OCI-LY3 (cell line): Measurements from ENCODE around the gene IL26.

Experiments
- H2AFZ ChIP-seq: fragments of 200-600, 300-600 bp; shearing (Covaris generic); 2 replicates; pipeline ENCODE4 v1.6.0; 2014; ENCODE audit warnings: antibody characterized with exemption, low read depth, low read length
- H3K27ac ChIP-seq: fragments of 200-600, 300-600 bp; sonication (generic); 2 replicates; pipeline ENCODE4 v1.5.1; 2014; ENCODE audit warnings: mild to moderate bottlenecking, low read length, moderate library complexity, mixed read lengths
- H3K27me3 ChIP-seq: fragments of 200-600, 300-600 bp; sonication (generic); 2 replicates; pipeline ENCODE4 v1.6.1; 2014; ENCODE audit warnings: low read depth, low read length, mixed read lengths
- H3K36me3 ChIP-seq: fragments of 200-600, 300-600 bp; sonication (generic); replicated peaks from 2 replicates; pipeline ENCODE3; 2014; ENCODE audit warnings: low read depth, low read length, mixed read lengths
- H3K4me1 ChIP-seq: fragments of 300-600, 200-600 bp; sonication (generic); 2 replicates; pipeline ENCODE4 v1.6.1; 2014; ENCODE audit warnings: low read length, mixed read lengths
- H3K4me2 ChIP-seq: fragments of 200-600, 300-600 bp; sonication (generic); 2 replicates; pipeline ENCODE4 v1.6.1; 2014; ENCODE audit warnings: low read length, mixed read lengths
- H3K4me3 ChIP-seq: fragments of 300-600, 200-600 bp; sonication (generic); 2 replicates; pipeline ENCODE4 v1.5.1; 2014; ENCODE audit warnings: antibody characterized with exemption, mild to moderate bottlenecking, low read length, moderate library complexity
- H3K79me2 ChIP-seq: fragments of 300-600, 200-600 bp; shearing (Covaris generic); 2 replicates; pipeline ENCODE4 v1.6.1; 2014; ENCODE audit warnings: mild to moderate bottlenecking, low read length, mixed read lengths
- H3K9ac ChIP-seq: fragments of 300-600, 200-600 bp; shearing (Covaris generic); 2 replicates; pipeline ENCODE4 v1.6.0; 2014; ENCODE audit warnings: mild to moderate bottlenecking, low read length, moderate library complexity
- H3K9me3 ChIP-seq: fragments of 200-600, 300-600 bp; shearing (Covaris generic); 2 replicates; pipeline ENCODE4 v1.6.1; 2014; ENCODE audit warnings: low read length, mixed read lengths; ENCODE audit not compliant: insufficient read depth
- H4K20me1 ChIP-seq: fragments of 200-600, 300-600 bp; sonication (generic); 2 replicates; pipeline ENCODE4 v1.6.1; 2016; ENCODE audit warnings: low read length, mixed read lengths; ENCODE audit not compliant: insufficient read depth
- EZH2phosphoT487 ChIP-seq: fragments of 200-600 bp; shearing (Covaris generic); IDR thresholded peaks from 2 replicates; pipeline ENCODE4 v1.6.1; 2018; ENCODE audit warnings: antibody characterized with exemption, mixed run types, low read depth
- TF ChIP-seq, protein P1 (sequence below): fragments of 200-600, 300-600 bp; sonication (generic); IDR thresholded peaks from 2 replicates; pipeline ENCODE4 v1.5.1; 2014; ENCODE audit warnings: antibody characterized with exemption, low read length, low read depth

IL26 gene

DNA sequence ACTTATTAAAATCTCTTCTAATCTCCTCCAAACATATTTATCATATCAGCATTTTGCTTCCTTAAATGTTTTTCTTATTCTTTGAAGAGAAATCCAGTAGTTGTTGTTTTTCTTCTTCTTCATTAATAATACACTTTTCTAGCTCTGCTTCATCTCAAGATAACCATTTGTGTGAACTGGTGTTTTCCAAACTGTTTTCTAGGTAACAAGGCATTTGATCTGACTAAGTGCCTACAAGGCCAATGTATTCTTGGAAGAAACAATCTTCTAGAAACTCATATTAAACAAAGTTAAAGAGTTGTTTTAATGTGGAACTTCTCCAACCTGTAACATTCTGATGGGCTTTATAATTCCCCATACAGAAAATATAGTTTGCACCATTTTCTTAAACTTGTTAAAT is 35.3 kb downstream of the IL26 start:
- Histone ChIP-seq H3K79me2 (no peaks in the 10 kb centered on the region), H3K36me3 (no peaks in the 10 kb centered on the region), H3K4me1 (no peaks in the 10 kb centered on the region), H3K4me3 (no peak overlapping the region), H3K27me3 (peaks cover 14% of the 10 kb centered on the region; the same call in 1 of the 2 replicates), H3K9me3 (no peaks in the 10 kb centered on the region), H3K4me2 (no peak overlapping the region), H2AFZ (no peak overlapping the region), H4K20me1 (no peaks in the 10 kb centered on the region), H3K9ac (no peak overlapping the region), H3K27ac (no peak overlapping the region)
- no peak for TF ChIP-seq EZH2phosphoT487
- TF ChIP-seq, protein P1, sequence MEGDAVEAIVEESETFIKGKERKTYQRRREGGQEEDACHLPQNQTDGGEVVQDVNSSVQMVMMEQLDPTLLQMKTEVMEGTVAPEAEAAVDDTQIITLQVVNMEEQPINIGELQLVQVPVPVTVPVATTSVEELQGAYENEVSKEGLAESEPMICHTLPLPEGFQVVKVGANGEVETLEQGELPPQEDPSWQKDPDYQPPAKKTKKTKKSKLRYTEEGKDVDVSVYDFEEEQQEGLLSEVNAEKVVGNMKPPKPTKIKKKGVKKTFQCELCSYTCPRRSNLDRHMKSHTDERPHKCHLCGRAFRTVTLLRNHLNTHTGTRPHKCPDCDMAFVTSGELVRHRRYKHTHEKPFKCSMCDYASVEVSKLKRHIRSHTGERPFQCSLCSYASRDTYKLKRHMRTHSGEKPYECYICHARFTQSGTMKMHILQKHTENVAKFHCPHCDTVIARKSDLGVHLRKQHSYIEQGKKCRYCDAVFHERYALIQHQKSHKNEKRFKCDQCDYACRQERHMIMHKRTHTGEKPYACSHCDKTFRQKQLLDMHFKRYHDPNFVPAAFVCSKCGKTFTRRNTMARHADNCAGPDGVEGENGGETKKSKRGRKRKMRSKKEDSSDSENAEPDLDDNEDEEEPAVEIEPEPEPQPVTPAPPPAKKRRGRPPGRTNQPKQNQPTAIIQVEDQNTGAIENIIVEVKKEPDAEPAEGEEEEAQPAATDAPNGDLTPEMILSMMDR = no peak

DNA sequence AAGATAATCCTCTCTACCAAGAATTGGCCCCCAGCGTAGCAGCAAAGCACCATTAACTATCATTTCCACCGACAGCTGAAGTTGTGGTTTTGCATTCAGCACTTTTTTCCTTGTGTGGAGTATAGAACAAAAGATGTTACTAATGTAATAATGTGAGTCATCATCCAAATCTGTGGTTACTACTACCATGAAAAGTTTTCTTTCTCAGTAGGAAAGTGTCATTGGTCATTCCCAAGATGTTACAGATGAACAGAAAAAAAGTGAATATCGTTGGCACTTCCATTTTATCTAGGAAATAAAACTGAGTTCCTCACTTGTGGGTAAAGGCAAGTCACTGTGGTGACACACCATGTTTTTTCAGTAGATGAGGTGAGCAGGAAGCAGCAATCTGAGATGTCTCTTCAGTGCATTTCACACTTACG is 35.8 kb downstream of the IL26 start:
- Histone ChIP-seq H3K4me1 (no peaks in the 10 kb centered on the region), H3K4me2 (no peak overlapping the region), H3K27me3 (peaks cover 14% of the 10 kb centered on the region; the same call in 1 of the 2 replicates), H3K4me3 (no peak overlapping the region), H3K36me3 (no peaks in the 10 kb centered on the region), H2AFZ (no peak overlapping the region), H3K9me3 (no peaks in the 10 kb centered on the region), H4K20me1 (no peaks in the 10 kb centered on the region), H3K79me2 (no peaks in the 10 kb centered on the region), H3K9ac (no peak overlapping the region), H3K27ac (no peak overlapping the region)
- TF ChIP-seq EZH2phosphoT487 = no peak
- TF ChIP-seq, protein P1 = no peak

DNA sequence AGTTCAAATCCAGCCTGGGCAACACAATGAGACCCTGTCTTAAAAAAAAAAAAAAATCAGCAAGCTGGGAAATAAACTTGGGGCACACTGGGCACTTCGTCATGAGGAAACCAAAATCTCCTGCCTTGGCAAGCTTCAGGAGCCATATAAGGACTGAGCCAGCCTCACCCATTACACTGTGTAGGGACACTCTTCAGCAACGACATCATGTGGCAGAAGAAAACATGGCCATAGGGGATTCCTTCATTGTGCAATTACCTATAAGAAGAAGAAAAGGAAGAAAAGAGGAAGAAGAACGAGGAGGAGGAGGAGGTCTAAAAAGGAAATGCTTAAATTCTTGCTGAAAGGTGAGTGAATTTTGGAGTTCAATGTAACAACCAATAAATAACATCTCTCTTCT is 40.0 kb downstream of the IL26 start:
- Histone ChIP-seq H3K4me1 (no peaks in the 10 kb centered on the region), H3K27ac (no peak overlapping the region), H3K9ac (no peak overlapping the region), H2AFZ (no peak overlapping the region), H3K4me2 (no peak overlapping the region), H3K79me2 (no peaks in the 10 kb centered on the region), H3K9me3 (no peaks in the 10 kb centered on the region), H3K36me3 (no peaks in the 10 kb centered on the region), H3K4me3 (no peak overlapping the region), H3K27me3 (peaks cover 18% of the 10 kb centered on the region; the same call in 1 of the 2 replicates), H4K20me1 (no peaks in the 10 kb centered on the region)
- TF ChIP-seq, protein P1 = no peak
- no peak for TF ChIP-seq EZH2phosphoT487

DNA sequence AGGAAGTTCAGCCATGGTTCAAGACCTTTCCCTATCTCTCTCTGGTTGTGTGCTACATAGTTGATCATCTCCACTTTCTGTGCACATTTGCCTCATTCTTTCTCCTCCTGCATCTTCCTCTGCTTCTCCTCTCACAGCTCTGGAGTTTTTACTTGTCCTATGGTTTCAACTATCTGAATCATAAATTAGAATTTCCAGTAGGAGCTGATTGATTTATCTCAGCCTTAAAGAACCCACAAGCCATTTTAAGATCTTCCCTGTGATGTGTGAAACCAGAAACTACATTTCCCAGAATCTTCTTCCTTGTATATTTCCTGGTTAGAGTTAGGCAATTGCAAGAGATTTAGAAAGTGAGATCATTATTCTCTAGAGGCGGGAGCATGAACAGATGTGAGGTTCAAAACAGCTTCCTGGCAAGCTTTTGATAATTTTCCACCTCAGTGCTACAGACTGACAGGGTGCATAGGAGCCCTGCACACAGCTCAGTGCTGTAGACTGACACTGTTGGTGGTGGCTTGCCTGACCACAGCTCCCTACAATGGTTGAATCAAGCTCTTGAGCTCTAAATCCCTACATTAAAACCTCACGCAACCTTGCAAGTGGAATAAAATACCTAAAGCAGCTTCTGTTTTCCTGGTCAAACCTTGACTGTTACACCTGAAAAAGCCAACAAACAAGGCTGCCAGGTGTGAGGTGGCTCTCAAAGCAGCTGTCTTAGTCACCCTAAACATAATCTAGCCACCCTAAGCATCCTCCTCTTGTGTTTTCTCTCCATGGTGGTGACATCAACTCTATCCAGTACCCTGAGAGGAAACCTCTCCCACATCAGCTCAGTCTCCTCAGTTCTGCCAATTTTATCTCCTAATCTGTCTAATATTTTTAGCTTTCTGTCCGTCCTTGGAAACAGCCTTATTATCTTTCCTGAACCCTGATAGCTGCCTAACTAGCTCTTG is 44.5 kb downstream of the IL26 start:
- H3K4me1 ChIP-seq = no peaks in the 10 kb centered on the region
- H3K27ac ChIP-seq = no peak overlapping the region
- TF ChIP-seq, protein P1 = no peak
- H3K4me3 ChIP-seq = no peak overlapping the region
- H3K9ac ChIP-seq = no peak overlapping the region
- H4K20me1 ChIP-seq = no peaks in the 10 kb centered on the region
- no peak overlapping the region for H3K4me2 ChIP-seq
- H2AFZ ChIP-seq = no peak overlapping the region
- 0 out of 2 replicates have a peak, but pooled peaks cover 15% of the 10 kb centered on the region for H3K27me3 ChIP-seq
- H3K9me3 ChIP-seq = no peaks in the 10 kb centered on the region
- H3K36me3 ChIP-seq = no peaks in the 10 kb centered on the region
- no peaks in the 10 kb centered on the region for H3K79me2 ChIP-seq
